Midbrain (tissue), 1 donor: ENCODE measurements around the gene MRPL23.

Source experiments
- DNase-seq: peaks from one replicate; lab custom pipeline; 2025; lab: John Stamatoyannopoulos, UW

The MRPL23 gene

GRCh38 chr11:1921574-1922141 is 25.5 kb upstream of the MRPL23 start:
- no peak for DNase-seq

GRCh38 chr11:1922481-1923081 is 24.6 kb upstream of the MRPL23 start:
- DNase-seq, result no peak

GRCh38 chr11:1923201-1923956 is 23.8 kb upstream of the MRPL23 start:
- DNase-seq, result no peak

GRCh38 chr11:1924181-1924580 is 23.0 kb upstream of the MRPL23 start:
- DNase-seq, result no peak

GRCh38 chr11:1924646-1925372 is 22.3 kb upstream of the MRPL23 start:
- no peak for DNase-seq

GRCh38 chr11:1925373-1926155 is 21.6 kb upstream of the MRPL23 start:
- no peak for DNase-seq

- DNase-seq, result no peak
Measured at GRCh38 chr11:1926156-1927025, 20.7 kb upstream of the MRPL23 start.

GRCh38 chr11:1927026-1927847 is 19.9 kb upstream of the MRPL23 start:
- no peak for DNase-seq

- DNase-seq, result no peak
Measured at GRCh38 chr11:1927848-1928469, 19.2 kb upstream of the MRPL23 start.

- no peak for DNase-seq
Measured at GRCh38 chr11:1928470-1928890, 18.7 kb upstream of the MRPL23 start.

- DNase-seq, result no peak
Measured at GRCh38 chr11:1928891-1929541, 18.1 kb upstream of the MRPL23 start.

- no peak for DNase-seq
Measured at GRCh38 chr11:1929621-1930461, 17.3 kb upstream of the MRPL23 start.

GRCh38 chr11:1930462-1930830 is 16.7 kb upstream of the MRPL23 start:
- DNase-seq, result no peak

GRCh38 chr11:1931341-1932104 is 15.6 kb upstream of the MRPL23 start:
- no peak for DNase-seq

- DNase-seq, result no peak
Measured at GRCh38 chr11:1932105-1932480, 15.0 kb upstream of the MRPL23 start.

GRCh38 chr11:1932681-1933080 is 14.5 kb upstream of the MRPL23 start:
- DNase-seq, result no peak
